Measurements from ENCODE around the gene ADGRD1. TPM values are rescaled to one million over a fixed set of nuclear protein-coding genes. Genes with fewer than 3 reads are reported as not detected.
A peak's percentile ranks its signal among the peaks of the same experiment; 100 is the strongest.
"Not testable (repeated sequence)": the region's sequence is repeated elsewhere in the genome, so short reads cannot be mapped to it uniquely, and the experiment has no call there.

Gene ADGRD1
- total RNA-seq, 1 experiment from 2014 or later = 0.97 TPM

DNA sequence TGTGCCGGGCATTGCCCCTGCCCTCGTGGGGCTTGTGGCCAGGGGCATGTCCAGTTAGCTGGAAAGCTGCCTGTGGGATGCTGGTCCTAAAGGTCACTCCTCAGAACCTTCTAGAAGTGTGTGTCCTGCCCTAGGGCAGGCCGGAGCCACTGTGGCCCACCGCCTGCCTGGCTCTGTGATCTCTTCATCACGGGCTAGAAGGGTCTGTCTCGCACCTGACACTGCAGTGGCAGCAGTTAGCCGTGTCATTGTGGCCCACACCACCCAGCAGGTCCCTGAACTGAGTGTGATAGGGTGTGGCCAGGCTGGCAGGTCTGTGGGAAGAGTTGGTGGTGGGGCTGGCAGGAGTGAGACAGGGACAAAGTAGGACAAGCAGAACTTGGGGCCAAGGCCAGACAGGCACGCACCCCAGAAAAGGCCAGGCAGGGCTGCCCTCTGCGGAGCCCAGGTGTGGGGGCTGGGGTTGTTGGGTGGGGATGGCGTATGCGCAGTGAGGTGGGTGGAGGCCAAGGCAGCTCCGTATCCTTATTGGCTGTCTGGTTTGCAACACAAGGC lies 41.2 kb downstream of the ADGRD1 start:
- H3K27me3 ChIP-seq (ENCODE audit: control insufficient read depth, insufficient read depth, low read length) = no peaks in the 10 kb centered on the region
- H3K36me3 ChIP-seq (replicated peaks; ENCODE audit: control insufficient read depth, insufficient read depth, low read length) = no peaks in the 10 kb centered on the region
- no peak for DNase-seq
- H3K4me3 ChIP-seq (ENCODE audit: insufficient read depth, low read depth, low read length) = no peak overlapping the region

DNA sequence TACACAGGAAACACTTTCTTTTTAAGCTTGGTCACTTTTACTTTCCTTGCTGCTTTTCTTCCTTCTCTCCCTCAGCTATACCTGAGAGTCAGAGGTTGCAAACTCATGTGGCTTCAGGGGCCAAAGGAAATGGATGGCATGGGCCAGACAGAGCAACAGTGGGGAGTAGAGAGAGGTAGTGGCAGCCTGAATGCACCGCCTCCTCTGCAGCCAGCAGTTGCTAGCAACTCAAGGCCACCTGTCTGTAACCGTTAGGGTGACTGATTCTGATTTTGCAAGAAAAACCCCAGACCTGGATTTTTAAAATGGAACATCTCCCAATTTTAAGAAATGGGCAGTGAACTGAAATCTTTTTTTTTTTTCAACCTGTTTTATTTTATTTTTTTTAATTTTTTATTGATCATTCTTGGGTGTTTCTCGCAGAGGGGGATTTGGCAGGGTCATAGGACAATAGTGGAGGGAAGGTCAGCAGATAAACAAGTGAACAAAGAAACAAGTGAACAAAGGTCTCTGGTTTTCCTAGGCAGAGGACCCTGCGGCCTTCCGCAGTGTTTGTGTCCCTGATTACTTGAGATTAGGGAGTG lies 41.8 kb downstream of the ADGRD1 start:
- not testable (repeated sequence) for H3K4me3 ChIP-seq (ENCODE audit: insufficient read depth, low read depth, low read length); DNase-seq; H3K27me3 ChIP-seq (ENCODE audit: control insufficient read depth, insufficient read depth, low read length); H3K36me3 ChIP-seq (replicated peaks; ENCODE audit: control insufficient read depth, insufficient read depth, low read length)

DNA sequence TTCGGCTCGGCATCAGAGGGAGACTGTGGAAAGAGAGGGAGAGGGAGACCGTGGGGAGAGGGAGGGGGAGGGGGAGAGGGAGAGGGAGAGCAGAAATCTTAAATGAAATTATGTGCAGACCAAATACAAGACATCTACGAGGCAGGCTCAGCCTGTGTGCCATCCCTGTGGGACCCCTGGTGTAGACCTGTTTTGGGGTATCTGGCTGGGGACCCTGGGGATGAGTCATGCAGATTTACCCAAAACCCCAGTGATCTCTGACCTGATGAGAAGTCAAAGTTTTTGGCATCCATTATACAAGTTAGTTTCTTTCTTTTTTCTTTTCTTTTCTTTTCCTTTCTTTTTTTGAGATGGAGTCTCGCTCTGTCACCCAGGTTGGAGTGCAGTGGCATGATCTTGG lies 44.4 kb downstream of the ADGRD1 start:
- DNase-seq = no peak
- H3K4me3 ChIP-seq (ENCODE audit: insufficient read depth, low read depth, low read length) = no peak overlapping the region
- no peaks in the 10 kb centered on the region for H3K27me3 ChIP-seq (ENCODE audit: control insufficient read depth, insufficient read depth, low read length)
- no peaks in the 10 kb centered on the region for H3K36me3 ChIP-seq (replicated peaks; ENCODE audit: control insufficient read depth, insufficient read depth, low read length)

DNA sequence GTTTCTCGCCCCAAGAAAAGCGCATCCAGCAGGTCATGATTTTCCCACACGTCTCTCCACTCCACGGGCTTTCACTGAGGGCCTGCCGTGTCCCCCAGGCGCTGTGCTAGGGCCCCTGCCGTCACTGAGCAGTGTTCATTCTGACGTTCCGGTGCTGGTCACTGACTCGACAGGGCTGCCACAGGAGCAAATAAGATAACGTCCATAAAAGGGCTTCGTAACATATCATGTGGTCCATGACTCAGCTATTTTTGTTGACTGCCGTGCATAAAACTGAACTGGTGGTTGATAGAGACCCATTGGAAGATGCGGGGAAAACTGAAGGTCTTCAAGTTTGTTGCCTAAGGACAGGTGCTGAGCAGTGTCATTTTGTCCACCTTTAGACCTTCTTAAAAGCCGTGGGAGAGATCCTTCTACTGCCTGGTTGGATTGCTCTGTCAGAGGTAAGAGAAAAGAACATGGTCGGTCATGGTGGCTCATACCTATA lies 46.3 kb downstream of the ADGRD1 start:
- no peaks in the 10 kb centered on the region for H3K36me3 ChIP-seq (replicated peaks; ENCODE audit: control insufficient read depth, insufficient read depth, low read length)
- no peak for DNase-seq
- H3K27me3 ChIP-seq (ENCODE audit: control insufficient read depth, insufficient read depth, low read length) = no peaks in the 10 kb centered on the region
- H3K4me3 ChIP-seq (ENCODE audit: insufficient read depth, low read depth, low read length) = no peak overlapping the region

DNA sequence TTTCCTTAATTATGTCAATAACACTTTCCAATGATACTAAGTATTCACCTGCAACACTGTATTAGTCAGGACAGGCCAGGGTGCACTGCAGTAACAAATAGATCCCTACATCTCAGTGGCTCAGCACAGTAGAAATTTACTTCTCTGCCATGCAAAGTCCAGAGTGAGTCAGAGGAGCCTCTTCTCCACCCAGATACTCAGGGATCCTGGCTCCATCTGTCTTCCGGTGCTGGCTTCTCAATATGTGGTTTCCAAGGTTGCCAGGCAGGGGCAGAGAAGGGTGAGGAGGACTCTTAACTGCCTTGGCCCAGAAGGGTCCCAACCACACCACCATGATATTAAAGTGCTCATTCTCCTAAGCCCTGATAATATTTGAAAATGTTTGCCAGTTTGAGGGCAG lies 47.8 kb downstream of the ADGRD1 start:
- H3K4me3 ChIP-seq (ENCODE audit: insufficient read depth, low read depth, low read length) = no peak overlapping the region
- H3K27me3 ChIP-seq (ENCODE audit: control insufficient read depth, insufficient read depth, low read length) = no peaks in the 10 kb centered on the region
- peak; percentile 36 for DNase-seq
- H3K36me3 ChIP-seq (replicated peaks; ENCODE audit: control insufficient read depth, insufficient read depth, low read length) = no peaks in the 10 kb centered on the region

DNA sequence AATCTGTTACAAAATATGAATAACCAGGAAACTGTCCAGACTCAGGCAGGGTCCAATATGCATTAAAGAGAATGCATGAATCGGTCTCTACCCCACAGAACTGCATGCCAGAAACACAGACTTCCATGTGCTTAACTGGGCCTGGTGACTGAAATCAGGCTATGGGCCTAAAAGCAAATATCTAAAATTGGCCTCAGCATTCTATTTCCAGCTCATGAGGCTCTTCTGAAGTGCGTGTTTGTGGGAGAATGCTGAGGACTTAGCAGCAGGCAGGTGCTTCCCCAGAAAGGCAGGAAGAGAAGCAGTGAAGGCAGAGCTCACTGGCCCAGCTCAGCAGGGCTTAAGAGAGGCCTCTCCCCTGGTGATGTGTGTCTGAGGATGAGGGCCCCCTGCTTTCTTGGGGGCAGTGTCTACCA lies 48.5 kb downstream of the ADGRD1 start:
- H3K27me3 ChIP-seq (ENCODE audit: control insufficient read depth, insufficient read depth, low read length) = no peaks in the 10 kb centered on the region
- no peak overlapping the region for H3K4me3 ChIP-seq (ENCODE audit: insufficient read depth, low read depth, low read length)
- DNase-seq = peak; percentile 39
- H3K36me3 ChIP-seq (replicated peaks; ENCODE audit: control insufficient read depth, insufficient read depth, low read length) = no peaks in the 10 kb centered on the region

DNA sequence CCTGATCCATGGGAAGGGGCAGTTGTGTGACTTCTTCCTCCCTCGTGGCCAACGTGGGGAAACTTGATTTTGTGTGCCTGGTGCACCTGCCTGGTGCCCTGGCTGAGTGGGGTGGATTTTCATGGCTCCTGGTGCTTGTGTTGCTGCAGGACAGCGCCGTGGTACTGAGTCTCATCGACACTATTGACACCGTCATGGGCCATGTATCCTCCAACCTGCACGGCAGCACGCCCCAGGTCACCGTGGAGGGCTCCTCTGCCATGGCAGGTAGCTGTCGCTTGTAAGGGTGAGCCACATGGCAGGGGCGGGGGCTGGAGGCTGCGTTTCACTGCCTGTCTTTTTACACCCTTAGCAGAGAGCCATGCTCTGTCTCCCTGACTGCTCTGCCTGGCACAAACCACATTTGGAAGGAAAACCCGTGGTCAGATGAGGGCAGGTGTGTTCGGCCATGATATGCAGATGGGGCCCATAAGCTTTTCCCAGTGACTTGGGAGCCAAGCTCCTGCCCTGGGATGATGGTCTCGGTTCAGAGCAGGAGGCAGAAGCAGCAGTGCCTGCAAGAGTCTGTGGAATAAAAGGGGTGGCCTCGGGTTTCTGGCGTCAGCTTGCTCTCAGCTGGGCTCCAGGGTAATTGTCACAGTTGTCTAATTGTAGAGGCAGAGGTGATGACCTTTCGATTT lies 49.5 kb downstream of the ADGRD1 start:
- no peak overlapping the region for H3K4me3 ChIP-seq (ENCODE audit: insufficient read depth, low read depth, low read length)
- peak; percentile 44 for DNase-seq
- no peaks in the 10 kb centered on the region for H3K36me3 ChIP-seq (replicated peaks; ENCODE audit: control insufficient read depth, insufficient read depth, low read length)
- no peaks in the 10 kb centered on the region for H3K27me3 ChIP-seq (ENCODE audit: control insufficient read depth, insufficient read depth, low read length)

DNA sequence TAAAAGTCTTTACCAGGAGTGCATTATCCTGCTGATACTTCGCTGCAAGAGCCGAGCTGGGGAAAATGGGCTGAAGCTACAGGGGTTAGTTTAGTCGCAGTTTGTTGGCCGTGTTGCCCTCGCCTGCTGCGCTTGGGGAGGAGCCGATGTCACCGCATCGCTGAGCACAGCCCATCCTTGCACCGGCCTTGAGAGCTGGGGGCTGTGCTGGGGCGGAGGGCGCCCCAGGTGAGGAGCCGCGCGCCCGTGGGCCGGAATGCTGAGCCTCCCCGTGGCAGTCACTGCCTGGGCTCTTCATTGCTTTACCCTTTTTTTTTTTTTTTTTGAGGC lies 50.0 kb downstream of the ADGRD1 start:
- peak; percentile 74 for DNase-seq
- H3K36me3 ChIP-seq (replicated peaks; ENCODE audit: control insufficient read depth, insufficient read depth, low read length) = no peaks in the 10 kb centered on the region
- no peak overlapping the region for H3K4me3 ChIP-seq (ENCODE audit: insufficient read depth, low read depth, low read length)
- no peaks in the 10 kb centered on the region for H3K27me3 ChIP-seq (ENCODE audit: control insufficient read depth, insufficient read depth, low read length)

DNA sequence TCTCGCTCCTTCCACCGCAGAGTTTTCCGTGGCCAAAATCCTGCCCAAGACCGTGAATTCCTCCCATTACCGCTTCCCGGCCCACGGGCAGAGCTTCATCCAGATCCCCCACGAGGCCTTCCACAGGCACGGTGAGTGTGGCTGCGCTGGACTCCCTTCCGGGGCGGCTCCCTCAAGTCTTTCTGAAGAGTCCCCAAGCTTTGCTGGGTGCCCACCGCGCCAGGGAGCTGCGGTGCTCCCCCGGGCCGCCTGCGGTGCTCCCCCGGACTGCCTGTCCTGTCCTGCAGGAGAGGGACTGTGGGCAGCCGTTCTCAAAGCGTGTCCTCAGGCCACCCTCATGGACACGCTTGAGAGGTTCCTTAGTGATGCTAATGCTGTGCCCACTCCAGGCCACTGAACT lies 50.5 kb downstream of the ADGRD1 start:
- no peak for DNase-seq
- Histone ChIP-seq H3K4me3 (ENCODE audit: insufficient read depth, low read depth, low read length) (no peak overlapping the region), H3K27me3 (ENCODE audit: control insufficient read depth, insufficient read depth, low read length) (no peaks in the 10 kb centered on the region), H3K36me3 (replicated peaks; ENCODE audit: control insufficient read depth, insufficient read depth, low read length) (no peaks in the 10 kb centered on the region)

DNA sequence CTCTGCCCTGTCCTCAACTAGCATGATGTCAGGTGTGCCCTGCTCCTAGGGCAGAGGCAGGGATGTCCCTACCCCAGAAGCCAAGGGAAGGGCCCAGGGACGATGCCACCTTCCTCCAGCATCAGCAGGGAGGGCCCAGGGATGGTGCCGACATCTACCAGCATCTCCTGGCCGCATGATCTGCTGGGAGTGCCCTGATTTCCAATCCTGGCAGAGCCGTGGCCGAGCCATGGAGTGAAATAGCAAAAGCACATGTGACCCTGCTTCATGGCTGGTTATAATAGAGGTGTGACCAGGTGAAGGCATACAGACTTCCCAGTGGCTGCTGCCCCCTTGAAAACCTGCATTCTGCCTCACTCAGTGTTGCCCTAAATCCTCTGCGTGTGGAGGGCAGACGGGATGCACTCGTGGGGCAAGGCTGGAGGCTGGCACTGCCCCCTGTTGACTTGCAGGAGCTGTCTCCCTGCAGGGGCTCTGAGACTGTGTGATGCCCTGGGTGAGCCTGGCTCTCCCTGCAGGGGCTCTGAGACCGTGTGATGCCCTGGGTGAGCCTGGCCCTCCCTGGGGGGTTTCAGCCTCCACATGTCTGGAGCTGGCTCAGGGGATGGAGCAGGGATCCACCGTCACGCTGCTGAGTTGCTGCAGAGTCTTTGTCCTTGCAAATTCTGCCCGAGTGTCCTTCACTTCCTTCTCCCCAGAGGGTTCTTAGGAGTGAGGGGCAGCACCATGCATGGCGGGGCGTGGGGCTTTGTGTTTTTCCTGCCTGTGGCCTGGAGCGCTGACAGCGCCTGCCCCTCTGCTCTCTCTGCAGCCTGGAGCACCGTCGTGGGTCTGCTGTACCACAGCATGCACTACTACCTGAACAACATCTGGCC lies 51.7 kb downstream of the ADGRD1 start:
- Histone ChIP-seq H3K27me3 (ENCODE audit: control insufficient read depth, insufficient read depth, low read length) (no peaks in the 10 kb centered on the region), H3K36me3 (replicated peaks; ENCODE audit: control insufficient read depth, insufficient read depth, low read length) (no peaks in the 10 kb centered on the region), H3K4me3 (ENCODE audit: insufficient read depth, low read depth, low read length) (no peak overlapping the region)
- no peak for DNase-seq

DNA sequence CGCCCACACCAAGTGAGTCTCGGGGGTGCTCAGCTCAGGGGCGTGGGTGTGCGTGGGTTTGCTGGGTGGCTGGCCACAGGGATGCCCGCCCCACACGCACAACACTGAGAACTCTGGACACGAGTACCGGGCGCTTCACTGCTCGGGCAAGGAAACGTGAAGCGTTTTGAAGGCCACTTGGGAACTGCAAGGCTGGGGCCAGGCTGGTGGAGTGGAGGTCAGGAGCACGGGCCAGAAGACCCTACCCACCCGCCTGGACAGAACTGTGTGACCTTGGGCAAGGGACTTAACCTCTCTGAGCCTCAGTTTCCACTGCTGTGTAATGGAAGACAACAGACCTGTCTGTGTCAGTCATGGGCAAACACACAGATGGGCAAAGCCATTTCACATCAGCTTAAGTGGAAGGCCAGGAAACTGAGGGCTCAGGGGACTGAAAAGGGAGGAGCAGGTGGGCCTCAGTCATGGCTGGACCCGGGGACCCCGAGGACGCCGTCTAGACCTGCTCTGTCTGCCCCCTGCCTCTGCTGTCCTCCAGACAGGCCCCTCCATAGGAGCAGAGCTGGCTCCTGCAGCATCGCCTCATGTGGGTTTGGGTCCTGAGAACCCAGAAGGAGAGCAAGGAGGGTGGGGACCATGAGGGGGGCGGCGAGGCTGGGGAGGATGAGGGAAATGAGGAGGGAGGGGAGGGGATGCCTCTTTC lies 52.5 kb downstream of the ADGRD1 start:
- no peak for DNase-seq
- H3K36me3 ChIP-seq (replicated peaks; ENCODE audit: control insufficient read depth, insufficient read depth, low read length) = no peaks in the 10 kb centered on the region
- H3K4me3 ChIP-seq (ENCODE audit: insufficient read depth, low read depth, low read length) = no peak overlapping the region
- H3K27me3 ChIP-seq (ENCODE audit: control insufficient read depth, insufficient read depth, low read length) = no peaks in the 10 kb centered on the region

DNA sequence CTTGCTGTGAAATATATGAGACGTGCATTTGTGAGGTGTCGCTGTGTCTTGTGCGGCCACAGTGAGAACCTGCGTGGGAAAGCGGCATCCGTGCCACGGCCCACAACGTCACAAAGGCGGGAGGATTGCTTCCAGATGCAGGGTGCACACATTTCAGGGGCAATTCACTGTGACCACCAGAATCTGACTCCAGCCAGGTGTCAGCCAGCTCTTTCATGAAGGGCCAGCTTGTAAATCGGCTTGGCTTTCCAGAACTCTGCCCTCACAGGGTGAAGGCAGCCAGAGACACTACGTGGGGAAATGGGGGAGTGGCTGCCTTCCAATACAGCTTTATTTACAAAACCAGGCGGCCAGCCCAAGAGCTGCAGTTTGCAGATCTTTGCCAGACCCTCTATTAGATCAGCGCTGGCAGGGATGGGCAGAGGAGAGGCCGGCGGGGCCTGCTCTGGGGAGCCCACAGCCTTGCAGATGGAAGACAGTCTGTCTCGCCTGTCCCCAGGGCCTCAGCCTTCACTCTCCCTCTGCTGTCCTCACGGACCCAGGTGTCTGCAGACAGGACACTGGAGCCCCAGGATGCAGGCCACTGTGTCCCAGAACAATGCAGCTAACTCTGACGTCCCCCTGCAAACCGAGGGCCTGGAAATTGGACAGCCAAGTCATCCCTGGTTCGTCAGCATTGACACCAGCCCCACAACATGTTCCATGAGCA lies 53.5 kb downstream of the ADGRD1 start:
- no peak for DNase-seq
- H3K36me3 ChIP-seq (replicated peaks; ENCODE audit: control insufficient read depth, insufficient read depth, low read length) = no peaks in the 10 kb centered on the region
- H3K4me3 ChIP-seq (ENCODE audit: insufficient read depth, low read depth, low read length) = no peak overlapping the region
- no peaks in the 10 kb centered on the region for H3K27me3 ChIP-seq (ENCODE audit: control insufficient read depth, insufficient read depth, low read length)

DNA sequence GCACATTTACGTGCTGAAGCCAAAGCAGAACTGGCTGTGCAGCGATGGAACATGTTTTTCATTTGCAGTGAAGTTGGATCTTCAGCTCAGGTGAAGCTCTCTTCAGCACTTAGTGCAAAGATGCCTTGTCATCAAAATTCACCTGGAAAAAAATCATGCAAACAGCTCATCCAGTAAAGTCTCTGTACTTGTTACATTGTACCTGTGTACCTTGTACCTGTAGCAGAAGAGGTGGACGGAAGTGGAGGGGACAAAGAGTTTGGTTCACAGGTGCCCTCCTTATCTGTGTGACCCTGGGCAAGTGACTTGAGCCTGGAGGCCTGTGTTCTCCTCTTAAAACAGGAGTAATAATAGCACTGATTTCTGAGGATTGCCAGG lies 54.0 kb downstream of the ADGRD1 start:
- H3K4me3 ChIP-seq (ENCODE audit: insufficient read depth, low read depth, low read length) = no peak overlapping the region
- no peaks in the 10 kb centered on the region for H3K36me3 ChIP-seq (replicated peaks; ENCODE audit: control insufficient read depth, insufficient read depth, low read length)
- DNase-seq = no peak
- no peaks in the 10 kb centered on the region for H3K27me3 ChIP-seq (ENCODE audit: control insufficient read depth, insufficient read depth, low read length)
